Type B pancreatic cell (in vitro differentiated cells): ENCODE data around the gene OSER1. TPM values are rescaled to one million over a fixed set of nuclear protein-coding genes. Genes with fewer than 3 reads are reported as not detected.

ENCODE experiments used
- DNase-seq: peaks from one replicate; pipeline ENCODE4 v3.0.0; 2021; ENCODE audit warnings: mixed read lengths; ENCODE audit not compliant: unreplicated experiment; ENCODE audit errors: extremely low spot score
- H3K27ac Mint-ChIP-seq: 2 replicates; pipeline ENCODE4 v1.8.0; 2021; ENCODE audit warnings: mild to moderate bottlenecking, mixed read lengths
- H3K27me3 Mint-ChIP-seq: 2 replicates; pipeline ENCODE4 v1.8.0; 2021; ENCODE audit warnings: mixed read lengths
- H3K36me3 Mint-ChIP-seq: 2 replicates; pipeline ENCODE4 v1.8.0; 2021; ENCODE audit warnings: mixed read lengths
- H3K4me1 Mint-ChIP-seq: one replicate; pipeline ENCODE4 v1.8.0; 2021; ENCODE audit warnings: mixed read lengths; ENCODE audit not compliant: unreplicated experiment
- H3K4me3 Mint-ChIP-seq: 2 replicates; pipeline ENCODE4 v1.8.0; 2021; ENCODE audit warnings: mild to moderate bottlenecking, mixed read lengths
- H3K9me3 Mint-ChIP-seq: 2 replicates; pipeline ENCODE4 v1.8.0; 2021; ENCODE audit warnings: mixed read lengths
- CTCF ChIP-seq: fragments of 200-600 bp; sonication (generic); conservative IDR thresholded peaks from 2 replicates; pipeline ENCODE4 v1.5.0; 2021; ENCODE audit warnings: antibody characterized with exemption, mild to moderate bottlenecking
- total RNA-seq: library from RNA; stranded (reverse); gene quantifications from 2 replicates; pipeline ENCODE4 v1.2.1, GENCODE V29; 2021; ENCODE audit warnings: low replicate concordance

The OSER1 gene
- total RNA-seq, 1 donor from 2014 or later = 31.1 TPM

GRCh38 chr20:44166477-44166876 lies 44.1 kb downstream of the OSER1 start:
- H3K27ac Mint-ChIP-seq = no peak overlapping the region
- no peaks in the 10 kb centered on the region for H3K9me3 Mint-ChIP-seq
- H3K36me3 Mint-ChIP-seq = no peaks in the 10 kb centered on the region
- peaks cover 5% of the 10 kb centered on the region for H3K27me3 Mint-ChIP-seq
- DNase-seq = no peak
- no peak for TF ChIP-seq CTCF
- no peak overlapping the region for H3K4me3 Mint-ChIP-seq
- H3K4me1 Mint-ChIP-seq = peaks cover 1% of the 10 kb centered on the region

DNA sequence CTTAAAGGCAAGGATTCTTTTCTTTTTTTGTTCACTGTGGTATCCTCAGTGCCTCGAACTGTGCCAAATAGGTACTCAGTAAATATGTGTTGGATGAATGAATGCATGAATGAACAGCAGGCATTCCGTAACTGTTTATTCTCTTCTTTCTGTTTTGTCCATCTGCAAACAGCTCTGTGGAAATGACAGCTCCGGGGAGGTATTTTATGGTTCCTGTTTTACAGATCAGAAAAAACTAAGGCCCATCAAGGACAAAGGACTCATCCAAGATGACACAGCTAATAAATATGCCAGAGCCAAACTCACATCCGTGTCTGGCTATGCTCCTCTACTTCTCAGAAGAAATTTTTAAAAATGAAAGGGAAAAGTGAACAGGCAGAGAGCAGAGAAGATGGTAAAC lies 44.6 kb downstream of the OSER1 start:
- Mint-ChIP-seq H3K27me3 (peaks cover 4% of the 10 kb centered on the region), H3K4me1 (no peaks in the 10 kb centered on the region), H3K36me3 (no peaks in the 10 kb centered on the region), H3K27ac (no peak overlapping the region), H3K4me3 (no peak overlapping the region), H3K9me3 (no peaks in the 10 kb centered on the region)
- TF ChIP-seq CTCF = no peak
- DNase-seq = no peak

GRCh38 chr20:44160133-44160532 lies 50.4 kb downstream of the OSER1 start:
- H3K36me3 Mint-ChIP-seq = peaks cover 10% of the 10 kb centered on the region
- peaks cover 6% of the 10 kb centered on the region for H3K9me3 Mint-ChIP-seq
- DNase-seq = no peak
- H3K27me3 Mint-ChIP-seq = peaks cover 9% of the 10 kb centered on the region
- H3K27ac Mint-ChIP-seq = no peak overlapping the region
- H3K4me3 Mint-ChIP-seq = no peak overlapping the region
- H3K4me1 Mint-ChIP-seq = no peaks in the 10 kb centered on the region
- TF ChIP-seq CTCF = no peak

GRCh38 chr20:44159711-44160110 lies 50.9 kb downstream of the OSER1 start:
- Mint-ChIP-seq H3K27ac (no peak overlapping the region), H3K4me1 (no peaks in the 10 kb centered on the region)
- no peak for TF ChIP-seq CTCF

DNA sequence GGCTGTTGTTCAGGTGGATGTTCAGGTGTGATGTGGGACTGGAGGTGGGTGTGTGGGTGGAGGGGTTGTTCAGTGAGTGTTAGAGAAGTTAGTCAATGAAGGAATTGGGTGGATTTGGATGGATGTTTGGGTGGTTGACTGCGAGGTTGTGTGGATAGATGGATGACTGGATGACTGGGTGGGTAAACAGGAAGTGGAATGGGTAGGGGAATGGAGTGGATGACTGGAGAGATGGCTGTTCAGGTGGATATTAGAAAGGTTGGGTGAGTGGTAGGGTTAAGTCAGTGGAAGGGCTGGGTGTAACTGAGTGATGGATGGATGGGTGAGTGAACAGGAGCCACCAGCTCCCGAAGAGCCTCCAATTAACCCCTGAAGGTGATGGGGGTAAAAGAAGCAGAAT lies 51.4 kb downstream of the OSER1 start:
- H3K4me3 Mint-ChIP-seq = no peak overlapping the region
- peaks cover 10% of the 10 kb centered on the region for H3K36me3 Mint-ChIP-seq
- H3K9me3 Mint-ChIP-seq = peaks cover 6% of the 10 kb centered on the region
- peaks cover 9% of the 10 kb centered on the region for H3K27me3 Mint-ChIP-seq
- no peaks in the 10 kb centered on the region for H3K4me1 Mint-ChIP-seq
- no peak for TF ChIP-seq CTCF
- H3K27ac Mint-ChIP-seq = no peak overlapping the region
- DNase-seq = no peak

More at GRCh38 chr20:44159711-44160110, 50.9 kb downstream of the OSER1 start:
- H3K36me3 Mint-ChIP-seq = peaks cover 10% of the 10 kb centered on the region
- no peak overlapping the region for H3K4me3 Mint-ChIP-seq
- no peak for DNase-seq
- H3K9me3 Mint-ChIP-seq = peaks cover 6% of the 10 kb centered on the region
- peaks cover 9% of the 10 kb centered on the region for H3K27me3 Mint-ChIP-seq

DNA sequence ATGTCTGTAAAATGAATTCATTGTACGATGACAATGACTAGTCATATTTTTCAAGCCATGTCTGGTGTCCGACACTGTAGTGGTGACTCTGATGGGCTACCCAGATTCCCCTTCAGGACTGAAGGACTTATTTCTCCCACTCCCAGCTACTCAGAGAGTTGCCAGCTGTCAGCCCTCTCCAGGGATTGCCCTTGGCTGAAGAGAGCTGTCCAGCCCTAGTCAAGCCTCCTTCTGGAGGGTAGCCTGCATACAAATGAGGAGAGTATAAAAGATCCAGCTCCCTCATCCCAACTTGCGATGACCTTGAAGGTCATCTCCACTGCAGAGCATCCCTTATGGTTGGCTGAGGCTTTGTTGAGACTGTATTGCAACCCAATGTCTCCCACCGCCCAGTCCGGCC lies 53.5 kb downstream of the OSER1 start:
- Mint-ChIP-seq H3K36me3 (peaks cover 10% of the 10 kb centered on the region), H3K9me3 (peaks cover 6% of the 10 kb centered on the region), H3K4me1 (peaks cover 10% of the 10 kb centered on the region), H3K27ac (no peak overlapping the region), H3K4me3 (no peak overlapping the region), H3K27me3 (peaks cover 9% of the 10 kb centered on the region)
- no peak for DNase-seq
- no peak for TF ChIP-seq CTCF
